ENCODE data around the gene CHEK1. TPM values are rescaled to one million over a fixed set of nuclear protein-coding genes. Genes with fewer than 3 reads are reported as not detected.

CHEK1 gene
- total and polyA plus RNA-seq, 2 of the 8 experiments (the other 6 are each of a cell fraction or from before 2014, with no cell fraction given) = 37.7 to 133 TPM

DNA sequence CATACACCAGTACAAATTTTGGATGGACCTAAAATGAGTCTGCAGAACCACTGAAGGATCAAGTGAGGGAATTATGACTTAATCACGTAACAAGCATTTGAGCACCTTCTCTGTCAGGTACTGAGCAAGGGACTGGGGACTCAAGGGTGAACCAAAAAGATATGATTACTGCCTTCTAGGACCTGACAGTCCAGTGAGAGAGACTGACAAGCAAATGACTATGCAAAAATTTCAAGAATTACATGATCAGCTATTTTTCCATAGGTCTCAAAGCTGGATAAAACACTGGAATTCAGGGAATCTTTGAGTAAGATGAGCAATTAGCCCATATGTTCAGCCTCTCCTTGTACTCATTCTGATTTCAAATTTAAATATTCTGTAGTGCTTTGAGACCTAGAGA is 37.5 kb upstream of the CHEK1 start (continued):
- no peak for TF ChIP-seq RNF2 (IDR thresholded peaks at IDR 0.05; ENCODE audit: borderline replicate concordance, low read depth, low read length, missing control alignments, poor library complexity, severe bottlenecking)
